Suprapubic skin (tissue), 3 donors: ENCODE results near the gene NEB.

Experiments used
- CTCF ChIP-seq, 2 donors: fragments of 200-600 bp in 1 of 2; fragments of 450-650 bp in 1 of 2; sonication (generic) in 1 of 2; IDR thresholded peaks; one replicate each; pipeline ENCODE4 v1.5.1; 2016 to 2019; ENCODE audit warnings: antibody characterized with exemption in 2 of 2, mild to moderate bottlenecking in 1 of 2, moderate library complexity in 1 of 2
- POLR2A ChIP-seq, 2 donors: fragments of 450-650 bp; IDR thresholded peaks; one replicate each; pipeline ENCODE4 v1.6.1; 2017; ENCODE audit warnings: antibody characterized with exemption in 2 of 2, mild to moderate bottlenecking in 2 of 2, moderate library complexity in 2 of 2

GRCh38 chr2:151650456-151650855 lies 83.8 kb downstream of the NEB start:
- TF ChIP-seq CTCF (IDR thresholded peaks at IDR 0.05) = no peak
- no peak for TF ChIP-seq POLR2A (IDR thresholded peaks at IDR 0.05)
